Measurements from ENCODE around the gene CTNNA1. TPM values are rescaled to one million over a fixed set of nuclear protein-coding genes. Genes with fewer than 3 reads are reported as not detected.

Gene CTNNA1
- polyA plus RNA-seq, 1 donor (not counting 4 experiments of a cell fraction or from before 2014, with no cell fraction given): 119 TPM

GRCh38 chr5:138829341-138829740 lies 76.1 kb downstream of the CTNNA1 start:
- no peak overlapping the region for H3K4me3 ChIP-seq (ENCODE audit: control insufficient read depth in 2 of 3, extremely low read depth in 1 of 3, insufficient read depth in 2 of 3, low read depth in 1 of 3, low read length in 3 of 3)
- no peaks in the 10 kb centered on the region for H3K4me1 ChIP-seq (ENCODE audit: control insufficient read depth, extremely low read depth, insufficient read depth, low read length)
- H2AFZ ChIP-seq (ENCODE audit: control insufficient read depth, low read length): no peak overlapping the region
- no peak for DNase-seq (ENCODE audit: low read depth, low spot score)
- TF ChIP-seq CTCF (optimal IDR thresholded peaks at IDR 0.05 in 1 of 3, IDR thresholded peaks at IDR 0.05 in 1 of 3, conservative IDR thresholded peaks at IDR 0.05 in 1 of 3; ENCODE audit: extremely low read depth in 1 of 3, insufficient read depth in 2 of 3, low read length in 3 of 3) (no peak), EZH2 (IDR thresholded peaks at IDR 0.05; ENCODE audit: low read length) (no peak)
- peaks cover 28 to 29% of the 10 kb centered on the region in 2 experiments for H3K36me3 ChIP-seq (ENCODE audit: control insufficient read depth in 2 of 2, extremely low read depth in 1 of 2, insufficient read depth in 2 of 2, low read length in 2 of 2)
- H3K27me3 ChIP-seq (ENCODE audit: control insufficient read depth, extremely low read depth, insufficient read depth, low read length): no peaks in the 10 kb centered on the region
- H3K9me3 ChIP-seq (ENCODE audit: control insufficient read depth, low read depth, low read length): no peaks in the 10 kb centered on the region
- no peak overlapping the region for H3K27ac ChIP-seq (ENCODE audit: control insufficient read depth, insufficient read depth, low read length)
- H3K9ac ChIP-seq (ENCODE audit: control insufficient read depth, extremely low read depth, insufficient read depth, low read length): no peak overlapping the region
- dilution Hi-C loops (cut with MboI; ENCODE audit: extremely low pct_ligation_motif_present, low sequenced_read_pairs): no loop called here
- H3K79me2 ChIP-seq (ENCODE audit: control insufficient read depth, insufficient read depth, low read length): peaks cover 47% of the 10 kb centered on the region
- peaks cover 2% of the 10 kb centered on the region for H4K20me1 ChIP-seq (ENCODE audit: control insufficient read depth, extremely low read depth, insufficient read depth, low read length)
- FAIRE-seq: no peak
- no peak overlapping the region for H3K4me2 ChIP-seq (ENCODE audit: control insufficient read depth, extremely low read depth, insufficient read depth, low read depth, low read length)
- H3K9me1 ChIP-seq (ENCODE audit: control insufficient read depth, extremely low read depth, insufficient read depth, low read length): no peaks in the 10 kb centered on the region

- H3K4me2 ChIP-seq (ENCODE audit: control insufficient read depth, extremely low read depth, insufficient read depth, low read depth, low read length): no peak overlapping the region
These were observed 78.5 kb downstream of the CTNNA1 start for GRCh38 chr5:138831703-138832102.

More at GRCh38 chr5:138831703-138832102, 78.5 kb downstream of the CTNNA1 start:
- Histone ChIP-seq H3K9ac (ENCODE audit: control insufficient read depth, extremely low read depth, insufficient read depth, low read length) (no peak overlapping the region), H3K36me3 (ENCODE audit: control insufficient read depth in 2 of 2, extremely low read depth in 1 of 2, insufficient read depth in 2 of 2, low read length in 2 of 2) (peaks cover 17 to 21% of the 10 kb centered on the region in 2 experiments), H2AFZ (ENCODE audit: control insufficient read depth, low read length) (no peak overlapping the region), H3K9me1 (ENCODE audit: control insufficient read depth, extremely low read depth, insufficient read depth, low read length) (no peaks in the 10 kb centered on the region), H3K4me3 (ENCODE audit: control insufficient read depth in 2 of 3, extremely low read depth in 1 of 3, insufficient read depth in 2 of 3, low read depth in 1 of 3, low read length in 3 of 3) (no peak overlapping the region), H3K4me1 (ENCODE audit: control insufficient read depth, extremely low read depth, insufficient read depth, low read length) (no peaks in the 10 kb centered on the region), H3K9me3 (ENCODE audit: control insufficient read depth, low read depth, low read length) (no peaks in the 10 kb centered on the region), H3K27me3 (ENCODE audit: control insufficient read depth, extremely low read depth, insufficient read depth, low read length) (no peaks in the 10 kb centered on the region), H3K79me2 (ENCODE audit: control insufficient read depth, insufficient read depth, low read length) (peaks cover 64% of the 10 kb centered on the region), H4K20me1 (ENCODE audit: control insufficient read depth, extremely low read depth, insufficient read depth, low read length) (peaks cover 2% of the 10 kb centered on the region), H3K27ac (ENCODE audit: control insufficient read depth, insufficient read depth, low read length) (no peak overlapping the region)
- DNase-seq (ENCODE audit: low read depth, low spot score) (no peak), FAIRE-seq (peak; percentile 66)
- dilution Hi-C loops (cut with MboI; ENCODE audit: extremely low pct_ligation_motif_present, low sequenced_read_pairs): no loop called here
- TF ChIP-seq CTCF (optimal IDR thresholded peaks at IDR 0.05 in 1 of 3, IDR thresholded peaks at IDR 0.05 in 1 of 3, conservative IDR thresholded peaks at IDR 0.05 in 1 of 3; ENCODE audit: extremely low read depth in 1 of 3, insufficient read depth in 2 of 3, low read length in 3 of 3) (no peak), EZH2 (IDR thresholded peaks at IDR 0.05; ENCODE audit: low read length) (no peak)

Measured in keratinocyte (primary cell).